HFFc6 (cell line): ENCODE data around the gene ROBO1. TPM values are rescaled to one million over a fixed set of nuclear protein-coding genes. Genes with fewer than 3 reads are reported as not detected.

ENCODE experiments used
- DNase-seq: peaks from one replicate; pipeline ENCODE4 v3.0.0-alpha.2; 2018
- H3K27ac Mint-ChIP-seq: 2 replicates; pipeline ENCODE4 v1.8.0; 2020; ENCODE audit warnings: mild to moderate bottlenecking, mixed read lengths
- H3K27me3 Mint-ChIP-seq: 2 replicates; pipeline ENCODE4 v1.8.0; 2021; ENCODE audit warnings: mild to moderate bottlenecking, moderate library complexity, mixed read lengths; ENCODE audit not compliant: insufficient read depth
- H3K36me3 Mint-ChIP-seq: 2 replicates; pipeline ENCODE4 v1.8.0; 2021; ENCODE audit warnings: low read depth, mixed read lengths
- H3K4me1 Mint-ChIP-seq: 2 replicates; pipeline ENCODE4 v1.8.0; 2020; ENCODE audit warnings: low read depth, mixed read lengths
- H3K4me3 Mint-ChIP-seq: 2 replicates; pipeline ENCODE4 v1.8.0; 2020; ENCODE audit warnings: mild to moderate bottlenecking, moderate library complexity, mixed read lengths
- H3K9me3 Mint-ChIP-seq: 2 replicates; pipeline ENCODE4 v1.8.0; 2020; ENCODE audit warnings: mild to moderate bottlenecking, mixed read lengths
- total RNA-seq, 6 experiments: library from RNA; stranded (reverse); fragmentation: NEBNext Ultra II Directional; extraction: Animal tissue kit (Norgen Biotek cat#: 25700); gene quantifications; 2 replicates in 1 of 6; 3 replicates in 5 of 6; pipeline ENCODE4 v1.2.3, GENCODE V29; 2021
- TF ChIP-seq, protein P1 (sequence below): fragments of 200-600 bp; sonication (generic); IDR thresholded peaks from 2 replicates; pipeline ENCODE4 v1.5.0; 2021; ENCODE audit warnings: antibody characterized with exemption, mild to moderate bottlenecking

ROBO1 gene
- total RNA-seq, 6 experiments from 2014 or later = 38.7 to 51.3 (median 41.7) TPM

DNA sequence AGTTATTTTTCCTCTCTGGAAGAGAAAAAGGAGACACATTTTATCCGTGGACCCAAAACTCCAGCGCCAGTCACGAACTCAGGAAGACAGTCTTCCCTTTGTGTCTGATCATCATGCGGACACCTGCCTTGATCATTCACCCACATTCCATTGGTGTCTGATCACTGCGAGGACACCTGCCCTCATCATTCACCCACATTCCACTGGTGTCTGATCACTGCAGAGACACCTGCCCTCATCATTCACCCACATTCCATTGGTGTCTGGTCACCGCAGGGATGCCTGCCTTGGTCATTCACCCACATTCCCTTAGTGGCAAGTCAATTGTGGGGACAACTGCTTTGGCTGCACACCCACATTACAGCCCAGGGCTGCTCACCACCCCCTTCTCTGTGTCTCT, 148.9 kb downstream of the ROBO1 start:
- Mint-ChIP-seq H3K27ac (no peak overlapping the region), H3K4me1 (no peaks in the 10 kb centered on the region), H3K4me3 (no peak overlapping the region), H3K27me3 (no peaks in the 10 kb centered on the region; the same call in 1 of the 2 replicates), H3K36me3 (peaks cover 18% of the 10 kb centered on the region), H3K9me3 (peaks cover 78% of the 10 kb centered on the region)
- no peak for DNase-seq
- TF ChIP-seq, protein P1, sequence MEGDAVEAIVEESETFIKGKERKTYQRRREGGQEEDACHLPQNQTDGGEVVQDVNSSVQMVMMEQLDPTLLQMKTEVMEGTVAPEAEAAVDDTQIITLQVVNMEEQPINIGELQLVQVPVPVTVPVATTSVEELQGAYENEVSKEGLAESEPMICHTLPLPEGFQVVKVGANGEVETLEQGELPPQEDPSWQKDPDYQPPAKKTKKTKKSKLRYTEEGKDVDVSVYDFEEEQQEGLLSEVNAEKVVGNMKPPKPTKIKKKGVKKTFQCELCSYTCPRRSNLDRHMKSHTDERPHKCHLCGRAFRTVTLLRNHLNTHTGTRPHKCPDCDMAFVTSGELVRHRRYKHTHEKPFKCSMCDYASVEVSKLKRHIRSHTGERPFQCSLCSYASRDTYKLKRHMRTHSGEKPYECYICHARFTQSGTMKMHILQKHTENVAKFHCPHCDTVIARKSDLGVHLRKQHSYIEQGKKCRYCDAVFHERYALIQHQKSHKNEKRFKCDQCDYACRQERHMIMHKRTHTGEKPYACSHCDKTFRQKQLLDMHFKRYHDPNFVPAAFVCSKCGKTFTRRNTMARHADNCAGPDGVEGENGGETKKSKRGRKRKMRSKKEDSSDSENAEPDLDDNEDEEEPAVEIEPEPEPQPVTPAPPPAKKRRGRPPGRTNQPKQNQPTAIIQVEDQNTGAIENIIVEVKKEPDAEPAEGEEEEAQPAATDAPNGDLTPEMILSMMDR = no peak

DNA sequence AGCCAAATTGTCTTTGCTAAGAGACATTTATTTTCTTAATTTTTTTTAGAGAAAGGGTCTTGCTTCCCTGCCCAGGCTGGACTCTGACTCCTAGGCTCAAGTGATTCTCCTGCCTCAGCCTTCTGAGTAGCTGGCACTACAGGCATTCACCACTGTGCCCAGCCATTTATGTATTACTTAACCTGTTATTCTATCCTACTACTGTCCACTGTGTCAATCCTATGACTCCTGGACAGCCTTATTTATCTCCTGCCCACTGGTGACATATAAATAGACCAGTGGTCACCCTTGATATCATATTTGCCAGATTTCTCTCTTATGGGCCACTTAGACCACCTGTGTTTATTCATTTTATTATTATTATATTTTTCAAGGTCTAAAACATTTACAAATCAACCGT, 161.4 kb downstream of the ROBO1 start:
- H3K4me1 Mint-ChIP-seq = no peaks in the 10 kb centered on the region
- H3K4me3 Mint-ChIP-seq = no peak overlapping the region
- peaks cover 43% of the 10 kb centered on the region for H3K9me3 Mint-ChIP-seq
- TF ChIP-seq, protein P1 = no peak
- no peaks in the 10 kb centered on the region for H3K36me3 Mint-ChIP-seq
- H3K27ac Mint-ChIP-seq = no peak overlapping the region
- H3K27me3 Mint-ChIP-seq = no peaks in the 10 kb centered on the region
- no peak for DNase-seq

DNA sequence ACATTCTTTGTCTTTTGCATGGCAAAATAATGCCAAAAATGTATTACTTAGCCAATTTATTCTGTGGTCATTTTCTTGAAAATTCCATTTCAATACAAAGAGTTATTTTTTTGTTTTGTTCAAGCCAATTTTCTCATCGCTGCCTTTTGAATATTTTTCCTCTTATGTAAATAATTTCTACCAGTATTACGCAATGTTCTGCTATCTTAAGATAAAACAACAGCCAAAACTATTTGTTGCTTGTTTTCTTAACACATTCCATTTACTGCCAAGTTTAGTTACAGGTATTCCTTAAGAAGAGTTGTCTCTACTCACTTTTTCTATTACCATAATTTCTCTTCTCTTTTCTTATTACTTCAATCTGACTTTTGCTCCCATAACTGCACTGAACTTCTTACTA, 163.1 kb downstream of the ROBO1 start:
- DNase-seq = no peak
- Mint-ChIP-seq H3K27ac (no peak overlapping the region), H3K4me3 (no peak overlapping the region), H3K9me3 (peaks cover 38% of the 10 kb centered on the region), H3K4me1 (no peaks in the 10 kb centered on the region), H3K27me3 (no peaks in the 10 kb centered on the region), H3K36me3 (no peaks in the 10 kb centered on the region)
- TF ChIP-seq, protein P1 = no peak

DNA sequence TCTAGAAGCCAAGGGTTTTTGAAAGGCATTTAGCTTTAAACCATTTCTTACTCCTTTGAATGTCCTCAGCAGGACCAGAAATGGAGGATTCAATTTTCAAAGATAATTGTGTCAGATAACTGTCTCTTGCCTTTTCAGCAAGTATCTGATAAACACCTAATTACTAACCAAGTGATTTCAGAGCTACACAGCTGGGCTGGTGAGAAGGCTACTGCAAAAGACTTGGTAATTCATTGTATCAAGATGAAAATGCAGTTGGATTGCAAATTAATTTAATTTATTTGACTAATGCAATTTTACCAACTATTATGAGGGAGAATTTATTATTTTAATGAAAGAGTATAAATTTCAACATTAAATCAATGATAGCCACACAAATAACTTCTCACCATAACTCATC, 165.4 kb downstream of the ROBO1 start:
- Mint-ChIP-seq H3K36me3 (no peaks in the 10 kb centered on the region), H3K4me3 (no peak overlapping the region), H3K27me3 (no peaks in the 10 kb centered on the region; the same call in 1 of the 2 replicates), H3K9me3 (peaks cover 21% of the 10 kb centered on the region), H3K4me1 (no peaks in the 10 kb centered on the region), H3K27ac (no peak overlapping the region)
- TF ChIP-seq, protein P1 = no peak
- DNase-seq = no peak

DNA sequence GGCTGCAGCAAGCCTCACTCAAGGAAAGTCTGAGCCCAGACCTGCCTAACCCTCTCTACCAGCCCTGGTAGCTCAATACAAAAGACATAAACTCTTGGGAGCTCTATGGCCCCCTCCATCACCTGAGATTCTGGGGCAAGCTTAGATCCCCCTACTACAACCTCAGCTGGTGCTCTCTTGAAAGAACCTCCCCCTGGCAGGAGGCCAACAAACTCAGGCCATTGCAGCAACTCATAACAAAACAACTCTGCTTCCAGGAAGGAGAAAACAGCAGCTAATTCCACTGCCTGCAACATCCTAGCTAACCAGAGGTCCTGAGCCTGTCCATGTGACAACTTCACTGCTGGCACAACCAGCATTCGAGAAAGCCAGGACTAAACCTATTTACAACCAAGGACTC, 169.2 kb downstream of the ROBO1 start:
- no peaks in the 10 kb centered on the region for H3K4me1 Mint-ChIP-seq
- H3K27ac Mint-ChIP-seq = no peak overlapping the region
- peaks cover 8% of the 10 kb centered on the region for H3K9me3 Mint-ChIP-seq
- no peak for DNase-seq
- no peak overlapping the region for H3K4me3 Mint-ChIP-seq
- H3K36me3 Mint-ChIP-seq = no peaks in the 10 kb centered on the region
- H3K27me3 Mint-ChIP-seq = no peaks in the 10 kb centered on the region; the same call in 1 of the 2 replicates
- TF ChIP-seq, protein P1 = no peak

DNA sequence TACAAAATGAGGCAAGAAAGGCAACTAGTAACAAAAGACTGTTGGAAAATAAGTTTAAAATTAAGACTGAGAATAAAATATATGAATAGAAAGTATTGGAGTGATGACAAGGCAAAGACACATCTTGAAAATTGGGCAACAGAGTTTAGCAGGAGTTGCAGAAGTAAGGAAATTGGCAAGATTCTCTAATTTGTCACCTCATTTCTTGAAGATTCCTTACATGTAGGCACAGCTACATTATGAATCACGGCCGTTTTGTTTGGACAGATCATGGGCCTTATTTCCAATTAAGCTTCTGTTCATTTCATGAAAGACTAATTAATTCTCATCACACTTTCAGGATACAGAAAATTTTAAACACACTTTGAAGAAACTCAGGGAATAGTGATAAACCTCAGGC, 170.1 kb downstream of the ROBO1 start:
- Mint-ChIP-seq H3K4me3 (no peak overlapping the region), H3K4me1 (no peaks in the 10 kb centered on the region), H3K9me3 (peaks cover 1% of the 10 kb centered on the region), H3K27ac (no peak overlapping the region), H3K36me3 (no peaks in the 10 kb centered on the region), H3K27me3 (no peaks in the 10 kb centered on the region; the same call in 1 of the 2 replicates)
- DNase-seq = no peak
- TF ChIP-seq, protein P1 = no peak
